ENCODE measurements around the gene ZGLP1.

- TF ChIP-seq, protein P1, sequence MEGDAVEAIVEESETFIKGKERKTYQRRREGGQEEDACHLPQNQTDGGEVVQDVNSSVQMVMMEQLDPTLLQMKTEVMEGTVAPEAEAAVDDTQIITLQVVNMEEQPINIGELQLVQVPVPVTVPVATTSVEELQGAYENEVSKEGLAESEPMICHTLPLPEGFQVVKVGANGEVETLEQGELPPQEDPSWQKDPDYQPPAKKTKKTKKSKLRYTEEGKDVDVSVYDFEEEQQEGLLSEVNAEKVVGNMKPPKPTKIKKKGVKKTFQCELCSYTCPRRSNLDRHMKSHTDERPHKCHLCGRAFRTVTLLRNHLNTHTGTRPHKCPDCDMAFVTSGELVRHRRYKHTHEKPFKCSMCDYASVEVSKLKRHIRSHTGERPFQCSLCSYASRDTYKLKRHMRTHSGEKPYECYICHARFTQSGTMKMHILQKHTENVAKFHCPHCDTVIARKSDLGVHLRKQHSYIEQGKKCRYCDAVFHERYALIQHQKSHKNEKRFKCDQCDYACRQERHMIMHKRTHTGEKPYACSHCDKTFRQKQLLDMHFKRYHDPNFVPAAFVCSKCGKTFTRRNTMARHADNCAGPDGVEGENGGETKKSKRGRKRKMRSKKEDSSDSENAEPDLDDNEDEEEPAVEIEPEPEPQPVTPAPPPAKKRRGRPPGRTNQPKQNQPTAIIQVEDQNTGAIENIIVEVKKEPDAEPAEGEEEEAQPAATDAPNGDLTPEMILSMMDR (IDR thresholded peaks at IDR 0.05) = no peak
- TF ChIP-seq EZH2 (IDR thresholded peaks at IDR 0.05; ENCODE audit: borderline replicate concordance, insufficient read depth, low read depth, low read length, poor library complexity, severe bottlenecking) = no peak
Observed at GRCh38 chr19:10321874-10322835, 12.5 kb upstream of the ZGLP1 start.

Data from B cell (primary cell).